IMR-90 (cell line): ENCODE measurements around the gene PNPLA1. TPM values are rescaled to one million over a fixed set of nuclear protein-coding genes. Genes with fewer than 3 reads are reported as not detected.

Experiments used
- ATAC-seq: fragments of 200-7000 bp; cut with Tn5 transposase; 2 replicates; pipeline ENCODE4 v1.9.1; 2020; ENCODE audit warnings: low read depth, mild to moderate bottlenecking, moderate library complexity
- BruUV-seq: library from RNA; stranded (reverse); fragments of 400-500 nt; replicated peaks from 2 replicates; lab custom pipeline; 2021; lab: Mats Ljungman, UMichigan
- CTCF ChIA-PET: fragments of 300-600 bp; formaldehyde crosslinking; extraction: SDS; loops from one replicate; lab custom pipeline; 2021; ENCODE audit warnings: antibody characterized with exemption; lab: Yijun Ruan, JAX
- POLR2A ChIA-PET: fragments of 300-600 bp; sonication (Branson Sonifier 250); formaldehyde crosslinking; loops from one replicate; lab custom pipeline; 2022; ENCODE audit warnings: antibody characterized with exemption; ENCODE audit not compliant: unreplicated experiment; lab: Charles Lee
- DNase-seq: peaks from one replicate; pipeline ENCODE4 v3.0.0; 2013
- H2AFZ ChIP-seq: replicated peaks from 2 replicates; pipeline ENCODE3; 2013; ENCODE audit warnings: low read length, mild to moderate bottlenecking; ENCODE audit not compliant: poor library complexity
- H2AK5ac ChIP-seq: 2 replicates; pipeline ENCODE4 v1.6.1; 2013; ENCODE audit warnings: low read depth, low read length, inconsistent platforms
- H2AK9ac ChIP-seq: replicated peaks from 2 replicates; pipeline ENCODE3; 2013; ENCODE audit warnings: mild to moderate bottlenecking, low read depth, low read length, moderate library complexity; ENCODE audit not compliant: poor library complexity
- H2BK120ac ChIP-seq: 2 replicates; pipeline ENCODE4 v1.6.1; 2013; ENCODE audit warnings: low read depth, low read length, inconsistent platforms
- H2BK15ac ChIP-seq: 3 replicates; pipeline ENCODE4 v1.6.1; 2013; ENCODE audit warnings: low read depth, low read length, inconsistent platforms
- H2BK20ac ChIP-seq: 2 replicates; pipeline ENCODE4 v1.6.1; 2013; ENCODE audit warnings: low read depth, mild to moderate bottlenecking, inconsistent platforms, low read length, moderate library complexity
- H2BK5ac ChIP-seq: 2 replicates; pipeline ENCODE4 v1.6.1; 2013; ENCODE audit warnings: mild to moderate bottlenecking, low read depth, low read length, inconsistent platforms; ENCODE audit not compliant: poor library complexity, severe bottlenecking
- H3K14ac ChIP-seq: replicated peaks from 2 replicates; pipeline ENCODE4 v1.6.1; 2013; ENCODE audit warnings: low read depth, low read length, inconsistent platforms
- H3K18ac ChIP-seq: 2 replicates; pipeline ENCODE4 v1.6.1; 2013; ENCODE audit warnings: low read depth, low read length, control low read depth
- H3K23ac ChIP-seq: 2 replicates; pipeline ENCODE4 v1.6.1; 2013; ENCODE audit warnings: low read depth, low read length, inconsistent platforms
- H3K27ac ChIP-seq: 2 replicates; pipeline ENCODE4 v1.5.1; 2013; ENCODE audit warnings: mild to moderate bottlenecking, control low read depth, low read length; ENCODE audit not compliant: insufficient read depth
- H3K27me3 ChIP-seq: 2 replicates; pipeline ENCODE4 v1.6.1; 2013; ENCODE audit warnings: low read length; ENCODE audit not compliant: control insufficient read depth, insufficient read depth
- H3K36me3 ChIP-seq: 2 replicates; pipeline ENCODE4 v1.6.1; 2013; ENCODE audit warnings: low read length, mixed read lengths; ENCODE audit not compliant: control insufficient read depth, insufficient read depth
- H3K4ac ChIP-seq: 2 replicates; pipeline ENCODE4 v1.6.1; 2013; ENCODE audit warnings: low read depth, low read length, inconsistent platforms
- H3K4me1 ChIP-seq: 2 replicates; pipeline ENCODE4 v1.6.1; 2013; ENCODE audit warnings: low read length, mixed read lengths; ENCODE audit not compliant: control insufficient read depth, insufficient read depth
- H3K4me2 ChIP-seq: 2 replicates; pipeline ENCODE4 v1.6.1; 2013; ENCODE audit warnings: low read depth, mild to moderate bottlenecking, control low read depth, low read length, moderate library complexity
- H3K4me3 ChIP-seq: 2 replicates; pipeline ENCODE4 v1.5.1; 2013; ENCODE audit warnings: low read depth, mild to moderate bottlenecking, control low read depth, low read length, moderate library complexity; ENCODE audit not compliant: insufficient read depth
- H3K56ac ChIP-seq: 2 replicates; pipeline ENCODE4 v1.6.1; 2013; ENCODE audit warnings: low read length, inconsistent platforms; ENCODE audit not compliant: insufficient read depth; ENCODE audit errors: extremely low read depth
- H3K79me1 ChIP-seq, 2 experiments: 2 replicates each; pipeline ENCODE4 v1.6.1; 2013; ENCODE audit warnings: low read length in 2 of 2, inconsistent platforms in 1 of 2, low read depth in 1 of 2
- H3K9ac ChIP-seq: 2 replicates; pipeline ENCODE4 v1.6.1; 2013; ENCODE audit warnings: low read depth, low read length, control low read depth
- H3K9me1 ChIP-seq: 2 replicates; pipeline ENCODE4 v1.6.1; 2013; ENCODE audit warnings: low read length, inconsistent platforms; ENCODE audit not compliant: insufficient read depth
- H3K9me3 ChIP-seq: 2 replicates; pipeline ENCODE4 v1.6.1; 2013; ENCODE audit warnings: low read length; ENCODE audit not compliant: control insufficient read depth, insufficient read depth
- H4K20me1 ChIP-seq: 2 replicates; pipeline ENCODE4 v1.6.1; 2013; ENCODE audit warnings: low read length, inconsistent platforms; ENCODE audit not compliant: insufficient read depth
- H4K5ac ChIP-seq: 2 replicates; pipeline ENCODE4 v1.6.1; 2013; ENCODE audit warnings: mild to moderate bottlenecking, low read depth, low read length, control low read depth
- H4K8ac ChIP-seq, 2 experiments: 2 replicates each; pipeline ENCODE4 v1.6.1; 2013; ENCODE audit warnings: low read depth in 2 of 2, low read length in 2 of 2, control low read depth in 1 of 2, inconsistent platforms in 1 of 2
- H4K91ac ChIP-seq: 2 replicates; pipeline ENCODE4 v1.6.1; 2013; ENCODE audit warnings: low read depth, low read length, inconsistent platforms; ENCODE audit not compliant: insufficient read depth
- BHLHE40 ChIP-seq: fragments of 150-350 bp; IDR thresholded peaks from 2 replicates; pipeline ENCODE4 v1.6.1; 2016; ENCODE audit warnings: mild to moderate bottlenecking, low read depth, low read length
- CEBPB ChIP-seq: IDR thresholded peaks from 2 replicates; pipeline ENCODE4 v1.6.1; 2012; ENCODE audit warnings: low read depth, low read length, improper control_type of control experiment
- CHD1 ChIP-seq: IDR thresholded peaks from 2 replicates; pipeline ENCODE4 v1.6.1; 2012; ENCODE audit warnings: low read depth, low read length, improper control_type of control experiment
- FOS ChIP-seq: fragments of 150-350 bp; IDR thresholded peaks from 2 replicates; pipeline ENCODE4 v1.6.1; 2016; ENCODE audit warnings: low read depth, low read length
- MAFK ChIP-seq: IDR thresholded peaks from 2 replicates; pipeline ENCODE4 v1.6.1; 2012; ENCODE audit warnings: low read depth, low read length, improper control_type of control experiment
- MAZ ChIP-seq: IDR thresholded peaks from 2 replicates; pipeline ENCODE4 v1.6.1; 2012; ENCODE audit warnings: low read depth, mild to moderate bottlenecking, low read length, improper control_type of control experiment, moderate library complexity, borderline replicate concordance
- MXI1 ChIP-seq: IDR thresholded peaks from 2 replicates; pipeline ENCODE4 v1.6.1; 2012; ENCODE audit warnings: low read depth, mild to moderate bottlenecking, low read length, moderate library complexity, borderline replicate concordance
- NFE2L2 ChIP-seq: fragments of 150-350 bp; IDR thresholded peaks from 2 replicates; pipeline ENCODE4 v1.6.1; 2016; ENCODE audit warnings: low read depth, mild to moderate bottlenecking, low read length
- POLR2A ChIP-seq: IDR thresholded peaks from 2 replicates; pipeline ENCODE4 v1.6.1; 2012; ENCODE audit warnings: mild to moderate bottlenecking, low read depth, low read length
- RAD21 ChIP-seq: IDR thresholded peaks from 2 replicates; pipeline ENCODE4 v1.6.1; 2012; ENCODE audit warnings: low read length, improper control_type of control experiment
- RCOR1 ChIP-seq: IDR thresholded peaks from 2 replicates; pipeline ENCODE4 v1.6.1; 2012; ENCODE audit warnings: mild to moderate bottlenecking, low read length, improper control_type of control experiment; ENCODE audit not compliant: insufficient replicate concordance
- RFX5 ChIP-seq: IDR thresholded peaks from 2 replicates; pipeline ENCODE4 v1.8.0; 2012; ENCODE audit warnings: low read depth, mild to moderate bottlenecking, low read length, moderate library complexity
- SMC3 ChIP-seq: fragments of 150-350 bp; IDR thresholded peaks from 2 replicates; pipeline ENCODE4 v1.6.1; 2016; ENCODE audit warnings: low read depth, mild to moderate bottlenecking, antibody characterized with exemption, low read length, moderate library complexity
- WGBS, 2 experiments: methylation state at CpG; one replicate each; pipeline versions ENCODE4 v1.1.5 to v1.1.7; 2013; ENCODE audit warnings: missing lambda C conversion rate in 2 of 2; ENCODE audit not compliant: insufficient read length in 1 of 2; ENCODE audit errors: extremely low coverage in 2 of 2; 5-methylcytosine and 5-hydroxymethylcytosine counted together
- dilution Hi-C: fragments of 300-500 bp; cut with HindIII; formaldehyde crosslinking; loops from one replicate; pipeline ENCODE4 v1.14.3; 2018; ENCODE audit warnings: low sequenced_read_pairs; ENCODE audit not compliant: unreplicated experiment
- in situ Hi-C: fragments of 300-500 bp; cut with MboI; formaldehyde crosslinking; loops from 3 replicates; pipeline ENCODE4 v1.14.3; 2019; ENCODE audit warnings: low sequenced_read_pairs, inconsistent platforms, mixed read lengths
- intact Hi-C: fragments of 100-400 bp; cut with micrococcal nuclease; formaldehyde crosslinking; loops from 2 replicates; pipeline ENCODE4 v1.10.0; 2022
- polyA plus RNA-seq, 3 experiments: library from polyadenylated mRNA; depleted of rRNA; stranded (reverse); fragments of >200 nt; gene quantifications; 2 replicates each; pipeline ENCODE4 v1.2.3, GENCODE V29; 2012; ENCODE audit warnings: low replicate concordance in 1 of 3
- total RNA-seq: library from RNA; depleted of rRNA; stranded (reverse); fragments of >200 nt; gene quantifications from 2 replicates; pipeline ENCODE4 v1.2.3, GENCODE V29; 2012
- TF ChIP-seq, protein P1 (sequence below): conservative IDR thresholded peaks from 2 replicates; pipeline ENCODE4 v1.5.1; 2012; ENCODE audit warnings: mild to moderate bottlenecking, low read depth, low read length, improper control_type of control experiment
- TF ChIP-seq, protein P2 (sequence below): fragments of 150-350 bp; IDR thresholded peaks from 2 replicates; pipeline ENCODE4 v1.6.1; 2017; ENCODE audit warnings: mild to moderate bottlenecking, antibody characterized with exemption, low read length, low read depth
- TF ChIP-seq, protein P3 (sequence below): fragments of 150-350 bp; IDR thresholded peaks from 2 replicates; pipeline ENCODE4 v1.6.1; 2016; ENCODE audit warnings: low read depth, mild to moderate bottlenecking, low read length, moderate library complexity, borderline replicate concordance

PNPLA1 gene
- total and polyA plus RNA-seq, 2 of the 4 experiments (the other 2 are of a cell fraction): not detected

DNA sequence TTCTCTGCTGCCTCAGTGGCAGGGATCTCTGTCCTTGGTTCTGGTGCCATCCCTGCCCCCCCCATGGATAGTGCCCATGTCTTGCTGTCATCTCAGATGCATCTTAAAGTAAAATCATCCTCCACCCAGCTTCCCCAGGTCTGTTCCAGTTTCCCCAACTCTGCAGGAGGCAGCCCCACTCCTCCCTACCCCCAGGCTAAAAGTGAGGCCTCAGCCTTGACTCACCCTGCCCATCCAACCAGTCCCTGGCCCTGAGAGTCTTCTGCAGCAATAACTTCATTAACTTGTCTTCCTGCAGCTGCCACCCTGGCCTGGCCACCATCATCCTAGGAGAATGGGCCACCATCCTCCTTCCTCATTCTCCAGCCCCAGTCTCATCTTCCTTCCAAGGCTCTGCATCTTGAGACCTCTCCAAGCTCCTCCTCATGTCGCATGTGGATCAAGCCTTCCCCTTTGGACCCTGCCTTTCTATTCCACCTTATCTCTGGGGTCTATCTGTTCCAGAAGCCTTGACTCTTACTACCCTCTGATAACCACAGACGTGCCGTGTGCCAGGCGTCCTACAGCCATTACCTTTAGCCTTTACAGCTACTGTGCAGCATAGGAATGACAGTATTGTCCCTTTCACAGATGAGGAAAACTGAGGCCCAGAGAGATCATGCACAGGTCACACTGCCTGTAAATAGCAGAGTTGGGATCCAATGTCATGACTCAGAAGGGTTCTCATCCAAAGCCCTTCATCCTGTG is 2.0 kb upstream of the PNPLA1 start:
- no peak overlapping the region for H4K8ac ChIP-seq
- H3K9ac ChIP-seq: no peak overlapping the region
- no peak overlapping the region for H3K23ac ChIP-seq
- H3K4me1 ChIP-seq: no peaks in the 10 kb centered on the region
- H2AK9ac ChIP-seq: no peak overlapping the region
- H3K36me3 ChIP-seq: no peaks in the 10 kb centered on the region
- in situ Hi-C loops (no loop called here), dilution Hi-C loops (no loop called here), intact Hi-C loops (no loop called here)
- H4K91ac ChIP-seq: no peak overlapping the region
- no peaks in the 10 kb centered on the region for H3K79me1 ChIP-seq
- peak overlapping the region; percentile 61 for H2AFZ ChIP-seq
- no peak overlapping the region for H3K56ac ChIP-seq
- no peaks in the 10 kb centered on the region; the same call in 1 of the 2 replicates for H3K9me1 ChIP-seq
- no peak overlapping the region for H3K14ac ChIP-seq
- ChIA-PET POLR2A (no interaction called here), CTCF (no interaction called here)
- H4K5ac ChIP-seq: no peak overlapping the region
- BruUV-seq: no TSS peak
- H2AK5ac ChIP-seq: no peak overlapping the region
- ATAC-seq (no peak), DNase-seq (no peak)
- H3K4ac ChIP-seq: no peak overlapping the region
- 81% methylated on average over 4 of the region's 4 CpGs; no CpG with 5 or more reads in 1 of the 2 experiments for WGBS, 2 experiments
- no peak overlapping the region for H2BK20ac ChIP-seq
- TF ChIP-seq RCOR1 (no peak), FOS (no peak), NFE2L2 (no peak), SMC3 (no peak), MAZ (no peak), BHLHE40 (no peak), CEBPB (no peak), CHD1 (no peak), RFX5 (no peak), MAFK (no peak), MXI1 (no peak), POLR2A (no peak), RAD21 (no peak)
- TF ChIP-seq, protein P1, sequence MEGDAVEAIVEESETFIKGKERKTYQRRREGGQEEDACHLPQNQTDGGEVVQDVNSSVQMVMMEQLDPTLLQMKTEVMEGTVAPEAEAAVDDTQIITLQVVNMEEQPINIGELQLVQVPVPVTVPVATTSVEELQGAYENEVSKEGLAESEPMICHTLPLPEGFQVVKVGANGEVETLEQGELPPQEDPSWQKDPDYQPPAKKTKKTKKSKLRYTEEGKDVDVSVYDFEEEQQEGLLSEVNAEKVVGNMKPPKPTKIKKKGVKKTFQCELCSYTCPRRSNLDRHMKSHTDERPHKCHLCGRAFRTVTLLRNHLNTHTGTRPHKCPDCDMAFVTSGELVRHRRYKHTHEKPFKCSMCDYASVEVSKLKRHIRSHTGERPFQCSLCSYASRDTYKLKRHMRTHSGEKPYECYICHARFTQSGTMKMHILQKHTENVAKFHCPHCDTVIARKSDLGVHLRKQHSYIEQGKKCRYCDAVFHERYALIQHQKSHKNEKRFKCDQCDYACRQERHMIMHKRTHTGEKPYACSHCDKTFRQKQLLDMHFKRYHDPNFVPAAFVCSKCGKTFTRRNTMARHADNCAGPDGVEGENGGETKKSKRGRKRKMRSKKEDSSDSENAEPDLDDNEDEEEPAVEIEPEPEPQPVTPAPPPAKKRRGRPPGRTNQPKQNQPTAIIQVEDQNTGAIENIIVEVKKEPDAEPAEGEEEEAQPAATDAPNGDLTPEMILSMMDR: no peak
- TF ChIP-seq, protein P2, sequence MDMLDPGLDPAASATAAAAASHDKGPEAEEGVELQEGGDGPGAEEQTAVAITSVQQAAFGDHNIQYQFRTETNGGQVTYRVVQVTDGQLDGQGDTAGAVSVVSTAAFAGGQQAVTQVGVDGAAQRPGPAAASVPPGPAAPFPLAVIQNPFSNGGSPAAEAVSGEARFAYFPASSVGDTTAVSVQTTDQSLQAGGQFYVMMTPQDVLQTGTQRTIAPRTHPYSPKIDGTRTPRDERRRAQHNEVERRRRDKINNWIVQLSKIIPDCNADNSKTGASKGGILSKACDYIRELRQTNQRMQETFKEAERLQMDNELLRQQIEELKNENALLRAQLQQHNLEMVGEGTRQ: no peak
- TF ChIP-seq, protein P3, sequence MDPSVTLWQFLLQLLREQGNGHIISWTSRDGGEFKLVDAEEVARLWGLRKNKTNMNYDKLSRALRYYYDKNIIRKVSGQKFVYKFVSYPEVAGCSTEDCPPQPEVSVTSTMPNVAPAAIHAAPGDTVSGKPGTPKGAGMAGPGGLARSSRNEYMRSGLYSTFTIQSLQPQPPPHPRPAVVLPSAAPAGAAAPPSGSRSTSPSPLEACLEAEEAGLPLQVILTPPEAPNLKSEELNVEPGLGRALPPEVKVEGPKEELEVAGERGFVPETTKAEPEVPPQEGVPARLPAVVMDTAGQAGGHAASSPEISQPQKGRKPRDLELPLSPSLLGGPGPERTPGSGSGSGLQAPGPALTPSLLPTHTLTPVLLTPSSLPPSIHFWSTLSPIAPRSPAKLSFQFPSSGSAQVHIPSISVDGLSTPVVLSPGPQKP: no peak
- peaks cover 12% of the 10 kb centered on the region for H3K9me3 ChIP-seq
- no peak overlapping the region for H2BK120ac ChIP-seq
- H4K20me1 ChIP-seq: no peaks in the 10 kb centered on the region
- H2BK5ac ChIP-seq: no peak overlapping the region
- no peak overlapping the region for H2BK15ac ChIP-seq
- H3K4me2 ChIP-seq: no peak overlapping the region
- peaks cover 49% of the 10 kb centered on the region for H3K27me3 ChIP-seq
- no peak overlapping the region for H3K4me3 ChIP-seq
- H3K27ac ChIP-seq: no peak overlapping the region
- H3K18ac ChIP-seq: no peak overlapping the region
